Measurements from ENCODE around the gene TSPAN7. TPM values are rescaled to one million over a fixed set of nuclear protein-coding genes. Genes with fewer than 3 reads are reported as not detected.

Gene TSPAN7
- total and polyA plus RNA-seq, 2 donors (not counting 3 experiments of a cell fraction or from before 2014, with no cell fraction given), result 3.2 to 5.2 TPM

GRCh38 chrX:38651625-38652601 lies 90.6 kb downstream of the TSPAN7 start:
- no peak overlapping the region for H3K4me2 ChIP-seq (ENCODE audit: insufficient read depth, low read length)
- no peaks in the 10 kb centered on the region for H3K4me1 ChIP-seq (ENCODE audit: control insufficient read depth, extremely low read depth, insufficient read depth, low read length)
- no peaks in the 10 kb centered on the region for H3K36me3 ChIP-seq (ENCODE audit: control insufficient read depth in 2 of 2, extremely low read depth in 1 of 2, insufficient read depth in 2 of 2, low read length in 2 of 2)
- CTCF ChIA-PET, result interaction anchor here (1.3 kb wide), 1 partner anchor 24 kb away, joined by 4 read pairs; no protein-coding TSS in a partner anchor
- no peaks in the 10 kb centered on the region for H3K9me1 ChIP-seq (replicated peaks; ENCODE audit: control insufficient read depth, extremely low read depth, insufficient read depth, low read length)
- H2AFZ ChIP-seq (ENCODE audit: low read depth, low read length), result no peak overlapping the region
- TF ChIP-seq EZH2 (IDR thresholded peaks at IDR 0.05; ENCODE audit: borderline replicate concordance, low read depth, low read length, severe bottlenecking) (no peak), POLR2AphosphoS5 (IDR thresholded peaks at IDR 0.05; ENCODE audit: insufficient read depth, low read depth, low read length) (no peak), POLR2A (IDR thresholded peaks at IDR 0.05; ENCODE audit: low read depth, low read length) (no peak)
- intact Hi-C loops (cut with micrococcal nuclease) (loop anchor here (5.0 kb wide), 2 partner anchors 315 to 390 kb away; no protein-coding TSS in a partner anchor), dilution Hi-C loops (cut with MboI; ENCODE audit: extremely low pct_ligation_motif_present, low sequenced_read_pairs) (no loop called here)
- H3K9me3 ChIP-seq (replicated peaks; ENCODE audit: control insufficient read depth, insufficient read depth, low read length), result no peaks in the 10 kb centered on the region
- H3K9ac ChIP-seq (replicated peaks; ENCODE audit: extremely low read depth, insufficient read depth, low read length), result no peak overlapping the region
- FAIRE-seq, result no peak
- H4K20me1 ChIP-seq (replicated peaks; ENCODE audit: control insufficient read depth, extremely low read depth, insufficient read depth, low read length), result no peaks in the 10 kb centered on the region
- no TSS peak for BruUV-seq (replicated peaks)
- no peak overlapping the region for H3K27ac ChIP-seq (ENCODE audit: insufficient read depth, low read depth, low read length)
- no peak overlapping the region for H3K4me3 ChIP-seq (replicated peaks in 1 of 3; ENCODE audit: insufficient read depth in 1 of 3, low read depth in 1 of 3, low read length in 3 of 3)
- H3K79me2 ChIP-seq (ENCODE audit: control insufficient read depth, insufficient read depth, low read length), result no peaks in the 10 kb centered on the region
- POLR2A ChIA-PET, result no interaction called here
- no peak for DNase-seq (ENCODE audit: low read depth, low spot score)
- no peaks in the 10 kb centered on the region for H3K27me3 ChIP-seq (ENCODE audit: control insufficient read depth in 2 of 2, insufficient read depth in 2 of 2, low read length in 2 of 2)

GRCh38 chrX:38652934-38653442 lies 91.6 kb downstream of the TSPAN7 start:
- DNase-seq (ENCODE audit: low read depth, low spot score) (no peak), FAIRE-seq (no peak)
- H2AFZ ChIP-seq (ENCODE audit: low read depth, low read length), result no peak overlapping the region
- no peak overlapping the region for H3K9ac ChIP-seq (replicated peaks; ENCODE audit: extremely low read depth, insufficient read depth, low read length)
- no peaks in the 10 kb centered on the region for H3K79me2 ChIP-seq (ENCODE audit: control insufficient read depth, insufficient read depth, low read length)
- no peaks in the 10 kb centered on the region for H3K27me3 ChIP-seq (ENCODE audit: control insufficient read depth in 2 of 2, insufficient read depth in 2 of 2, low read length in 2 of 2)
- no peak overlapping the region for H3K4me3 ChIP-seq (replicated peaks in 1 of 3; ENCODE audit: insufficient read depth in 1 of 3, low read depth in 1 of 3, low read length in 3 of 3)
- TF ChIP-seq MYC (IDR thresholded peaks at IDR 0.05; ENCODE audit: low read depth, low read length) (no peak), GATA2 (IDR thresholded peaks at IDR 0.05; ENCODE audit: insufficient read depth, insufficient read length, low read depth, low read length) (no peak), POLR2AphosphoS5 (IDR thresholded peaks at IDR 0.05; ENCODE audit: insufficient read depth, low read depth, low read length) (no peak), FOS (IDR thresholded peaks at IDR 0.05; ENCODE audit: borderline replicate concordance, insufficient read depth, low read length) (no peak), EZH2 (IDR thresholded peaks at IDR 0.05; ENCODE audit: borderline replicate concordance, low read depth, low read length, severe bottlenecking) (no peak), MAX (IDR thresholded peaks at IDR 0.05; ENCODE audit: insufficient read depth, insufficient read length) (no peak), POLR2A (IDR thresholded peaks at IDR 0.05; ENCODE audit: low read depth, low read length) (no peak), JUN (IDR thresholded peaks at IDR 0.05; ENCODE audit: borderline replicate concordance, insufficient read depth, insufficient read length, low read depth) (no peak), CTCF (IDR thresholded peaks at IDR 0.05; ENCODE audit: extremely low read depth in 1 of 2, insufficient read depth in 1 of 2, low read depth in 1 of 2, low read length in 2 of 2) (no peak)
- H3K9me1 ChIP-seq (replicated peaks; ENCODE audit: control insufficient read depth, extremely low read depth, insufficient read depth, low read length), result no peaks in the 10 kb centered on the region
- H3K36me3 ChIP-seq (ENCODE audit: control insufficient read depth in 2 of 2, extremely low read depth in 1 of 2, insufficient read depth in 2 of 2, low read length in 2 of 2), result no peaks in the 10 kb centered on the region
- no TSS peak for BruUV-seq (replicated peaks)
- no peaks in the 10 kb centered on the region for H4K20me1 ChIP-seq (replicated peaks; ENCODE audit: control insufficient read depth, extremely low read depth, insufficient read depth, low read length)
- ChIA-PET POLR2A (no interaction called here), CTCF (interaction anchor here (1.7 to 1.9 kb wide), 2 partner anchors 25 to 317 kb away, joined by 29 to 34 read pairs; no protein-coding TSS in a partner anchor)
- intact Hi-C loops (cut with micrococcal nuclease), result loop anchor here (5.0 kb wide), 2 partner anchors 316 to 391 kb away; no protein-coding TSS in a partner anchor
- H3K4me2 ChIP-seq (ENCODE audit: insufficient read depth, low read length), result no peak overlapping the region
- no peak overlapping the region for H3K27ac ChIP-seq (ENCODE audit: insufficient read depth, low read depth, low read length)
- no peaks in the 10 kb centered on the region for H3K4me1 ChIP-seq (ENCODE audit: control insufficient read depth, extremely low read depth, insufficient read depth, low read length)
- dilution Hi-C loops (cut with MboI; ENCODE audit: extremely low pct_ligation_motif_present, low sequenced_read_pairs), result no loop called here
- H3K9me3 ChIP-seq (replicated peaks; ENCODE audit: control insufficient read depth, insufficient read depth, low read length), result no peaks in the 10 kb centered on the region
